Renal cortex interstitium (tissue), 11 donors: Measurements from ENCODE around the gene DGKZ. TPM values are rescaled to one million over a fixed set of nuclear protein-coding genes. Genes with fewer than 3 reads are reported as not detected.

Source experiments
- DNase-seq, 11 donors: peaks; one replicate each; pipeline ENCODE4 v3.0.0-alpha.2; 2013; ENCODE audit warnings: low read depth in 9 of 11, low spot score in 4 of 11; ENCODE audit errors: extremely low read depth in 1 of 11
- polyA plus RNA-seq, 3 donors: library from polyadenylated mRNA; unstranded; fragments of 120-200 nt; gene quantifications; one replicate each; pipeline ENCODE4 v1.2.1, GENCODE V29; 2013; ENCODE audit not compliant: insufficient read length in 3 of 3

Gene DGKZ
- polyA plus RNA-seq, 3 donors: 36.9 to 44.7 (median 40.4) TPM

- DNase-seq: no peak
These were observed 26.8 kb downstream of the DGKZ start for GRCh38 chr11:46373787-46374740.

- no peak for DNase-seq
These were observed 27.6 kb downstream of the DGKZ start for GRCh38 chr11:46374815-46375214.

- DNase-seq: no peak
These were observed 28.3 kb downstream of the DGKZ start for GRCh38 chr11:46375392-46376101.

- DNase-seq: no peak
These were observed 29.2 kb downstream of the DGKZ start for GRCh38 chr11:46376258-46377050.

GRCh38 chr11:46377290-46377689 lies 30.0 kb downstream of the DGKZ start:
- DNase-seq: no peak

- no peak for DNase-seq
These were observed 30.6 kb downstream of the DGKZ start for GRCh38 chr11:46377831-46378230.

- no peak for DNase-seq
These were observed 31.0 kb downstream of the DGKZ start for GRCh38 chr11:46378296-46378695.

- DNase-seq: no peak
These were observed 31.7 kb downstream of the DGKZ start for GRCh38 chr11:46378811-46379481.

GRCh38 chr11:46379482-46380293 lies 32.4 kb downstream of the DGKZ start:
- peak in 3 of 11 donors; percentile 67 to 80 (median 77) for DNase-seq

GRCh38 chr11:46380340-46381047 lies 33.2 kb downstream of the DGKZ start:
- no peak for DNase-seq

GRCh38 chr11:46381048-46381818 lies 34.0 kb downstream of the DGKZ start, which contains the start of gene MDK:
TSS of gene MDK (plus strand) at chr11:46381669. CDS start at chr11:46382058, 389 bp downstream.
- no peak for DNase-seq

- DNase-seq: no peak
These were observed 34.8 kb downstream of the DGKZ start for GRCh38 chr11:46381819-46382645.

- DNase-seq: no peak
These were observed 35.6 kb downstream of the DGKZ start for GRCh38 chr11:46382646-46383403.

GRCh38 chr11:46383404-46383758 lies 36.1 kb downstream of the DGKZ start:
- no peak for DNase-seq

- no peak for DNase-seq
These were observed 36.9 kb downstream of the DGKZ start for GRCh38 chr11:46383974-46384701.
